ENCODE data around the gene ALOX12.
"Not testable (repeated sequence)": the region's sequence is repeated elsewhere in the genome, so short reads cannot be mapped to it uniquely, and the experiment has no call there.

ALOX12 gene

DNA sequence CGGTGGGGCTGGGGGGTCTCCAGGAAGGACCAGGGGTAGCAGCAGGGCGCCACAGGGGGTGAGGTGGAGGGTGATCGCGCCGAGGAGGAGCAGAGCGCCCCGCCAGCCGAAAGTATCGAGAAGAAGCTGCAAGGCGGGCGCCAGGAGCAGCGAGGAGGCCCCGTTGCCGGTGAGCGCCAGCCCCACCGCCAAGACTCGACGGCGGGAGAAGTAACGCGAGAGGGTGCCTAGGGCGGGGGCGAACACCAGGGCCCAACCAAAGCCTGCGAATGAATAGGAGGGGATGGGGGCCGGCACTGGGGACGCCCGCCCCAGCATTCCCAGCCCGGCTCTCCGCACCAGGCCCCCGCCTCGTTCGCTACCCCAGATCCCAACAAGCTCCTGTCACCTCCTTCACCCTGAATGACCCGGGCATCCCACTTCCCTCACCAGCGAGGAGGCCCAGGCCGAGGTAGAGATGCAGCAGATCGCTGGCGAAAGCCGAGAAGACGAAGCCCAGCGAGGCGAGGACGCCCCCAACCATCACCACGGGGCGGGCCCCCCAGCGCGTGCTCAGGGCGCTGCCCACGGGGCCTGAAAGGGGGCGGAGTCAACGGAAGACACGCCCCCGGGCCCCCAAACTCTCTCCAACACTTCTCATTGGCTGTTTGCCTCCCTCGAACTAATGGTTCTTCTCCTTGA, 46.8 kb downstream of the ALOX12 start:
- DNase-seq (ENCODE audit: insufficient read length) (no peak), FAIRE-seq (peak; percentile 61)
- TF ChIP-seq POLR2AphosphoS5 (IDR thresholded peaks at IDR 0.05; ENCODE audit: low read depth, low read length) (peak; percentile 19; the same call in 1 of the 2 replicates), POLR2A (IDR thresholded peaks at IDR 0.05; ENCODE audit: low read depth, low read length) (peak; percentile 37; the same call in 1 of the 2 replicates), TAF1 (IDR thresholded peaks at IDR 0.05; ENCODE audit: borderline replicate concordance, low read depth, low read length) (no peak)

DNA sequence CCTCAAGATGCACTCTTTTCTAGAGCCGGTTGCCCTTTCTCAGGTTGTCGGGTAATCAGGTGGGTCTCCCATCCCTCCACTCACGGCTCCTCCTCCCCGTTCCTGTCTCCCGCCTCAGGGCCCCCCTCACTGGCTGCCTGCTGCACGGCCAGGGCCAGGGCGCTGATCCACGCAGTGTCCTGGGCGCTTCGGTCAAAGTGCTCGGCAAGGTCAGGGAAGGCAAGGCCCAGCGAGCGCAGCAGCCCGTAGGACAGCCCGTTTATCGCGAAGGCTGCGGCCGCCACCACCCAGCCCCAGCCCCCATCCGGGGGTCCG, 47.3 kb downstream of the ALOX12 start:
- DNase-seq (ENCODE audit: insufficient read length) (no peak), FAIRE-seq (no peak)
- TF ChIP-seq TAF1 (IDR thresholded peaks at IDR 0.05; ENCODE audit: borderline replicate concordance, low read depth, low read length) (no peak), POLR2AphosphoS5 (IDR thresholded peaks at IDR 0.05; ENCODE audit: low read depth, low read length) (no peak), POLR2A (IDR thresholded peaks at IDR 0.05; ENCODE audit: low read depth, low read length) (no peak)

DNA sequence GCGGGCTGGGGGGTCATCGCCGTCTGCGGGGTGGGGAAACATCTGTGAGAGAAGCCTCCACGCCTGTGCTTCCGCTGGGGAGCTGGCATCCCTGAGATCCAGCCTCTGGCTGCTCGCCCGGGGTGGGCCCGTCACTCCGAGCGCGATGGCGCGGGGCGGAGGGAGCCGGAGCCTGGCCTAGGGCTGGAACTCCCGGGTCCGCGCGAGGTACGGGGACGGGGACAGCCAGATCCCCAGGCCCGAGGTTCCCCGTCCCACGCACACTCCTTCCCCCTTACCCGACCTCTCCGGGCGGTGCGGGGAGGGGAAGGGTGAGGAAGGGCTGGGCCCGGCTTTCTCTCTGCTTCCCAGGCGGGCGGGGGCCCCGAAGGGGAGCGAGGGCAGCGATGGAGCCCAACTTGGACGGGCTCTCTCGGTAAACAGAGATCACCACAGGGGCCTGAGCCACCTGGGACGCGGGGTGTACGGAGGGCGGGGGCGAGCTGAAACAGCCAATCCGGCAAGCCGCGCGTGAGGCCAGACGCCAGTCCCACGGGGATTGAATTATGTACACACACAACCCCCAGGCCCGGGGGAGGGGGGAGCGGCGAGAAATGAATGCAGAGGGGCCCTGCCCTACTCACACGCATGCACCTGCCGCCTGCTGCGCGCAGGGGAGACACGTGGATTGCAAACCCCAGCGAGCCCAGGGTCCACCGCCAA, 47.8 kb downstream of the ALOX12 start, which contains the start of gene SLC16A11:
Gene SLC16A11, minus strand, starts transcription at position 596 of the 702 bp plus-strand sequence. Its CDS starts 579 bp downstream, at position 17.
- DNase-seq (ENCODE audit: insufficient read length) (no peak), FAIRE-seq (no peak)
- no peak for TF ChIP-seq TAF1 (IDR thresholded peaks at IDR 0.05; ENCODE audit: borderline replicate concordance, low read depth, low read length)
- TF ChIP-seq POLR2A (IDR thresholded peaks at IDR 0.05; ENCODE audit: low read depth, low read length): no peak
- TF ChIP-seq POLR2AphosphoS5 (IDR thresholded peaks at IDR 0.05; ENCODE audit: low read depth, low read length): no peak

DNA sequence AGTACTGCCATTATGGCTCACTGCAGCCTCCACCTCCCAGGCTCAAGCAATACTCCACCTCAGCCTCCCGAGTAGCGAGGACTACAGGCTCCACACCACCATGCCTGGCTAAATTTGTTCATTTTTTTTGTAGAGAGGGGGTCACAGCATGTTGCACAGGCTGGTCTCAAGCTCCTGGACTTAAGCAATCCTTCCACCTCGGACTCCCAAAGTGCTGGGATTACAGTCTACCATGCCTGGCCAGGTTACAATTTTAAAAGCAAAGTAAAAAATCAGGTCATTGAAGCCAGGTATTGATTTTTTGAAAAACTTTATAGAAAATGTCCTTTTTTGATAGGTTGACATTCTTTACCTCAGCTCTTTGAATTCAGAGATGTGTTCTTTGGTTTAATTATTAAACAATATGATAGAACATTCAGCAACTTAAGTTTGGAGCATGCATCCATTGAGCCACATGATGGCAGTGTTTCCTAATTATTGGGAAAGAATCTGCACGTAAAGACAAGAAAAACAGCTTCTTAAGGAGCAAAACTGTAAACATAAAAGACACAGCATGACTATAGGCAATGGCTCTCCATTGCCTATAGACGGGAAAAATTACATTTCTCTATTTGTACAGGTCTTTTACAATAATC, 49.8 kb downstream of the ALOX12 start:
- peak; percentile 68 for FAIRE-seq
- TF ChIP-seq POLR2A (IDR thresholded peaks at IDR 0.05; ENCODE audit: low read depth, low read length): no peak
- TF ChIP-seq TAF1 (IDR thresholded peaks at IDR 0.05; ENCODE audit: borderline replicate concordance, low read depth, low read length): no peak
- TF ChIP-seq POLR2AphosphoS5 (IDR thresholded peaks at IDR 0.05; ENCODE audit: low read depth, low read length): no peak
- no peak for DNase-seq (ENCODE audit: insufficient read length)

DNA sequence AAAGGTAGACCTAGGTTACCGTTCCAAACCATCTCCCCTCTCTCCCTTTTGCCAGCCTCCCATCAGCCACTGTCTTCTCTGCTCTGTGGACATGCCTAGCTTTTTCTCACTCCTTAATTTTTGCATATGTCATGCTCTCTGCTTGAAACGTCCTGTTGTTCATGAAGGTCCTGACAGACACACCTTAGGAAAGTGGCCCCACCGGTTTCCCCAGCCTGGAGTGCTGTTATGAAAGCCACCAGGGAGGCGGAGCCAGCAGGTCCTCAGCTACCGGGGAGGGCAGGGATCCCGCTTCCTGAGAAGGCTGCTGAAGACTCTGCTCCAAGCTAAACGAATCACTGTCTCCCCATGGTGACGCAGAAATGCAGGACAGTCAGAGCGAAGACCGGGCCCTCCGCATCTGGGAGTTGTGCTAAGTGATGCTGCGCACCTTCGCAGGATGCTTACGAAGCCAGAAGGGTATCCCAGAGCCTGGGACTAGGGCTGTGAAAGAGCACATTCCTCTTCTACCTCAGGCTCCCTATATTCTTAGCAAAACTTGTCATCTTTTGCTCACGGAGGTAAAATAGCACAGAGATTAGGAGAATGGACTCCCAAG, 50.4 kb downstream of the ALOX12 start:
- FAIRE-seq (no peak), DNase-seq (ENCODE audit: insufficient read length) (no peak)
- TF ChIP-seq POLR2A (IDR thresholded peaks at IDR 0.05; ENCODE audit: low read depth, low read length) (no peak), POLR2AphosphoS5 (IDR thresholded peaks at IDR 0.05; ENCODE audit: low read depth, low read length) (no peak), TAF1 (IDR thresholded peaks at IDR 0.05; ENCODE audit: borderline replicate concordance, low read depth, low read length) (no peak)

DNA sequence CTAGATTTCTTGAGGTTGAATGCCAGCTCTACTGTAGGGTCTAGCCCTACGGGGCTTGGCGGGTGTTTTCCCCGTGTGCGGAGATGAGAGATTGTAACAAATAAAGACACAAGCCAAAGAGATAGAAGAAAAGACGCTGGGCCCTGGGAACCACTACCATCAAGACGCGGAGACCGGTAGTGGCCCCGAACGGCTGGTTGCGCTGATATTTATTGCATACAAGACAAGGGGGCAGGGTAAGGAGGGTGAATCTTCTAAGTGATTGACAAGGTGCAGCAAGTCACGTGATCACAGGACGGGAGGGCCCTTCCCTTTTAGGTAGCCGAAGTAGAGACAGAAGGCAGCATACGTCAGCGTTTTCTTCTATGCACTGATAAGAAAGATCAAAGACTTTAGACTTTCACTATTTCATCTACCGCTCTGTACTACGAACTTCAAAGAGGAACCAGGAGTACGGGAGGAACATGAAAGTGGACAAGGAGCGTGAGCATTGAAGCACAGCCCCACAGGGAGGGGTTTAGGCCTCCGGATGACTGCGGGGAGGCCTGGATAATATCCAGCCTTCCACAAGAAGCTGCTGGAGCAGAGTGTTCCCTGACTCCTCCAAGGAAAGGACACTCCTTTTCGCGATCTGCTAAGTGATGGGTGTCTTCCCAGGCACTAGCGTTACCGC, 51.0 kb downstream of the ALOX12 start:
- FAIRE-seq: peak; percentile 85
- DNase-seq (ENCODE audit: insufficient read length): not testable (repeated sequence)

DNA sequence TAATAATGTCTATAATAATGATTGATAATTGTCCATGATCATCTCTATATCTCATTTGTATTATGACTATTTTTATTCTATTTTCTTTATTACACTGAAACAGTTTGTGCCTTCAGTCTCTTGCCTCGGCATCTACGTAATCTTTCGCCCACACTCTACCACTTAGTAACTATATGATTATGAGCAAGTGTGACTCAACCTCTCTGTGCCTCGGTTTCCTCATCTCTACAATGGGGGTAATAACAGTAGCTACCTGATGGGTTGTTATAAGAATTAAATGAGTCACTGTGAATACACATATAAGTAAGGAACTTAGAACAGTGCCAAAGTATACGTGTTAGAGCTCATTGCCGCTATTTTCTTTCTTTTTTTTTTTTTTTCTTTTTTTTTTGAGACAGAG, 51.7 kb downstream of the ALOX12 start:
- DNase-seq (ENCODE audit: insufficient read length) (no peak), FAIRE-seq (no peak)

DNA sequence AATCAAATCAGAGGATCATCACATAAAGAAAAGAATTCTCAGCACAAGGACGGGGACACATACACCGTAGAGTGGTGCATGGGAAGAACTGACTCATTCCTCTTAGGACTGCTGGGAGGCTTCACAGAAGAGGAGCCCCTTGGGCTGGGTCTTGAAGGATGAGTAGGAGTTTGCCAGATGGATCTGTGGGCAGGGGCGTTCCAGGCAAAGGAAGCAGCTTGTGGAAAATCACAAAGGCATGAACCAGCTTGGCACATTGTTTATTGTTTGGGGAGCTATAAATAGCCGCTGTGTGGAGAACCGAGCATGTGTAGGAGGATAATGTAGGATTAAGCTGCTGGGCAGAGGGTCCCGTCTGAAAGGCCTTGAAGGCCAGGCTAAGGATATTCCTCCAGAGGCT, 53.1 kb downstream of the ALOX12 start:
- FAIRE-seq (no peak), DNase-seq (ENCODE audit: insufficient read length) (no peak)
- TF ChIP-seq TAF1 (IDR thresholded peaks at IDR 0.05; ENCODE audit: borderline replicate concordance, low read depth, low read length): no peak
- no peak for TF ChIP-seq POLR2A (IDR thresholded peaks at IDR 0.05; ENCODE audit: low read depth, low read length)
- no peak for TF ChIP-seq POLR2AphosphoS5 (IDR thresholded peaks at IDR 0.05; ENCODE audit: low read depth, low read length)

More for the DNA sequence above, 51.7 kb downstream of the ALOX12 start:
- no peak for TF ChIP-seq POLR2AphosphoS5 (IDR thresholded peaks at IDR 0.05; ENCODE audit: low read depth, low read length)
- no peak for TF ChIP-seq POLR2A (IDR thresholded peaks at IDR 0.05; ENCODE audit: low read depth, low read length)
- TF ChIP-seq TAF1 (IDR thresholded peaks at IDR 0.05; ENCODE audit: borderline replicate concordance, low read depth, low read length): no peak

DNA sequence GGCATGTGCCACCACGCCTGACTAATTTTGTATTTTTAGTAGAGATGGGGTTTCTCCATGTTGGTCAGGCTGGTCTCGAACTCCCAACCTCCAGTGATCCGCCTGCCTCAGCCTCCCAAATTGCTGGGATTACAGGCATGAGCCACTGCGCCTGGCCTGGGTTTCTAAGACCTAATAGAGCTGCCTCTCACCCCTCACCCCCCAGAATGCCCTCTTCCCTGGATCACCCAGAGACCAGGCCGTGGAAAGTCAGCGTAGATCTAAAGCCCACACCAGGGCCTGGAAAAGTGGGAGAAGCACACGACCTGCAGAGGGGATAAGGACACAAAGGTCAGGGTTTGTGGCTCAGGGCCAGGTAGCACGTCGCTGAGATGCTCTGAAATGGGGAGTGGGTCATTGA, 54.7 kb downstream of the ALOX12 start:
- not testable (repeated sequence) for DNase-seq (ENCODE audit: insufficient read length); FAIRE-seq

DNA sequence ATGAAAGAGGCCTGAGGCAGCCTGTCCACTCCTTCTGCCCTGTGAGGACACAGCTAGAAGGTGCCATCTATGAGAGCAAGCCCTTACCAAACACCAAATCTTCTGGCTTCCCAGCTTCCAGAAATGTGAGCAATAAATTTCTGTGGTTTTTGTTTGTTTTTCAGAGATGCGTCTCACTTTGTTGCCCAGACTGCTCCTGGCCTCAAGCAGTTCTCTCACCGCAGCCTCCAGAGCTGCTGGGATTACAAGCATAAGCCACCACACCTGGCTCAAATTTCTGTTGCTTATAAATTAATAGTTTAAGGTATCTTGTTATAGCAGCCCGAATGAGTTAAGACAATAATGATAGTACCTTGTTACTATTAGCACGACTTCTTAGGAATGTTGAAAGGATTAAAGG, 60.5 kb downstream of the ALOX12 start:
- FAIRE-seq: no peak
- TF ChIP-seq TAF1 (IDR thresholded peaks at IDR 0.05; ENCODE audit: borderline replicate concordance, low read depth, low read length) (no peak), POLR2A (IDR thresholded peaks at IDR 0.05; ENCODE audit: low read depth, low read length) (no peak), POLR2AphosphoS5 (IDR thresholded peaks at IDR 0.05; ENCODE audit: low read depth, low read length) (no peak)
- no peak for DNase-seq (ENCODE audit: insufficient read length)

DNA sequence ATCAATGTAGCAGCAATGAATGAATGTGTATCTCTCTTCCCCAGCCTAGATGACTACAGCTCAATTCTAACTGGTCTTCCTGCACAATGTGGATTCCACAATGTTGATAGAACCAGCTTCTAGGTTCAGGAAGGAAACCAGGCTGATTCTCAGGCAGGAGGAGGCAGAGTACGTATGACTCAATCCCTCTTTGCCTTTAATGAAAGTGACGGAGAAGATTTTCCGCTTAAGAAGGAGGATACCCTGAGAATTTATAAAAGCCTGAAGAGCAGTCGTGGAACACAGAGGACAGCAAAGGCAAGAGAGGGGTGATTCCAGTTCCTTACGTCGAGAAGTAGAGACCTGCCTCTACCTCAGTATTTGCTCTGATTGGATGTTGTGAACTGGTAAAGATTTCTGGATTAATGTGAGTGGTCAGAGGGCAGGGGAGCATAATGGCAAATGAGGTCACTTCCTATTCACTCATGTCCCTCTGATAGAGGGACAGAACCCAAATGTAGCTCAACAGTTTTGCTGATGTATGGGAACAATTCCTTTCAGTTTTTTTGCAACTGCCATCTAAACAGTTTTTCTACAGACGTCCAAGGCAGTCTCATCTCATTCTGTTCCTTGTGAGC, 63.1 kb downstream of the ALOX12 start:
- FAIRE-seq: no peak
- TF ChIP-seq TAF1 (IDR thresholded peaks at IDR 0.05; ENCODE audit: borderline replicate concordance, low read depth, low read length) (no peak), POLR2AphosphoS5 (IDR thresholded peaks at IDR 0.05; ENCODE audit: low read depth, low read length) (no peak), POLR2A (IDR thresholded peaks at IDR 0.05; ENCODE audit: low read depth, low read length) (no peak)
- no peak for DNase-seq (ENCODE audit: insufficient read length)

All from GM12892 (cell line).